CD4-positive, alpha-beta T cell treated with Interleukin-15 for 1 hour (primary cell): ENCODE results near the gene TOB1.

Experiments used
- DNase-seq: peaks from one replicate; pipeline ENCODE4 v3.0.0-alpha.2; 2020

Gene TOB1

GRCh38 chr17:50844117-50844700, 21.9 kb downstream of the TOB1 start:
- DNase-seq, result no peak

GRCh38 chr17:50843150-50843905, 22.8 kb downstream of the TOB1 start:
- no peak for DNase-seq

GRCh38 chr17:50842506-50843149, 23.5 kb downstream of the TOB1 start:
- DNase-seq, result no peak

GRCh38 chr17:50841949-50842354, 24.2 kb downstream of the TOB1 start:
- peak; percentile 45 for DNase-seq

GRCh38 chr17:50841277-50841948, 24.7 kb downstream of the TOB1 start:
- no peak for DNase-seq

- no peak for DNase-seq
These were observed 25.8 kb downstream of the TOB1 start for GRCh38 chr17:50840311-50840851.

- DNase-seq, result no peak
These were observed 26.4 kb downstream of the TOB1 start for GRCh38 chr17:50839591-50840310.

GRCh38 chr17:50837980-50838954, 27.9 kb downstream of the TOB1 start:
- DNase-seq, result no peak

GRCh38 chr17:50837286-50837979, 28.7 kb downstream of the TOB1 start:
- DNase-seq, result no peak

GRCh38 chr17:50836826-50837225, 29.3 kb downstream of the TOB1 start:
- no peak for DNase-seq

- DNase-seq, result no peak
These were observed 30.6 kb downstream of the TOB1 start, which contains the start of gene WFIKKN2 for GRCh38 chr17:50835301-50836234. Gene WFIKKN2, plus strand, starts transcription at chr17:50835586. Its CDS starts 352 bp downstream, at chr17:50835938.

- no peak for DNase-seq
These were observed 31.5 kb downstream of the TOB1 start for GRCh38 chr17:50834429-50835300.

GRCh38 chr17:50833510-50834428, 32.4 kb downstream of the TOB1 start:
- no peak for DNase-seq

- no peak for DNase-seq
These were observed 33.2 kb downstream of the TOB1 start for GRCh38 chr17:50832864-50833381.

GRCh38 chr17:50832267-50832863, 33.8 kb downstream of the TOB1 start:
- no peak for DNase-seq

GRCh38 chr17:50831471-50831928, 34.7 kb downstream of the TOB1 start:
- DNase-seq, result no peak
